ENCODE measurements around the gene IL20. TPM values are rescaled to one million over a fixed set of nuclear protein-coding genes. Genes with fewer than 3 reads are reported as not detected.

Gene IL20
- total and polyA plus RNA-seq, 2 of the 13 experiments (the other 11 are each of a cell fraction or from before 2014, with no cell fraction given), result 0.05 TPM; not detected in 1

- no peak for TF ChIP-seq ZBTB26 (CRISPR knock-in tag; IDR thresholded peaks at IDR 0.05; ENCODE audit: borderline replicate concordance)
- TF ChIP-seq XBP1 (CRISPR knock-in tag; IDR thresholded peaks at IDR 0.05), result no peak
- no peak for TF ChIP-seq GZF1 (CRISPR knock-in tag; IDR thresholded peaks at IDR 0.05)
- TF ChIP-seq SNRNP70 (IDR thresholded peaks at IDR 0.05; ENCODE audit: low read depth, low read length), result no peak
- no peak for TF ChIP-seq KLF15 (CRISPR knock-in tag; IDR thresholded peaks at IDR 0.05; ENCODE audit: borderline replicate concordance)
- TF ChIP-seq ZSCAN20 (CRISPR knock-in tag; IDR thresholded peaks at IDR 0.05; ENCODE audit: borderline replicate concordance), result no peak
- no peak for TF ChIP-seq RNF219 (CRISPR knock-in tag; IDR thresholded peaks at IDR 0.05)
- TF ChIP-seq ZNF749 (CRISPR knock-in tag; IDR thresholded peaks at IDR 0.05; ENCODE audit: borderline replicate concordance), result no peak
- TF ChIP-seq ZNF572 (CRISPR knock-in tag; IDR thresholded peaks at IDR 0.05), result no peak
Observed at GRCh38 chr1:206831650-206832049, 33.8 kb upstream of the IL20 start (continued).

GRCh38 chr1:206832352-206832880, 33.0 kb upstream of the IL20 start:
- DNase-seq (ENCODE audit: low spot score) (no peak), FAIRE-seq (no peak), ATAC-seq (no peak)
- no peaks in the 10 kb centered on the region for H3K36me3 ChIP-seq (replicated peaks in 1 of 2; ENCODE audit: control insufficient read depth in 1 of 2, insufficient read depth in 2 of 2, low read length in 2 of 2)
- ChIA-PET CTCF (ENCODE audit: low intra/inter-chr PET ratio, low total read pairs) (no interaction called here), POLR2A (no interaction called here)
- H3K4me1 ChIP-seq (ENCODE audit: insufficient read depth, low read length), result no peaks in the 10 kb centered on the region
- no peaks in the 10 kb centered on the region for H3K79me2 ChIP-seq (ENCODE audit: insufficient read depth, low read length)
- no peak overlapping the region for H3K9ac ChIP-seq (ENCODE audit: insufficient read depth, low read depth, low read length)
- no peak overlapping the region for H2AFZ ChIP-seq (ENCODE audit: low read length)
- no peak overlapping the region for H3K27ac ChIP-seq (ENCODE audit: extremely low read length, insufficient read depth, low read length)
- peaks cover 0 to 22% of the 10 kb centered on the region in 2 experiments; a peak in 3 of 5 replicates for H3K27me3 ChIP-seq (ENCODE audit: control insufficient read depth in 1 of 2, insufficient read depth in 2 of 2, low read length in 2 of 2)
- 0% methylated on average over 2 of the region's 2 CpGs for WGBS (ENCODE audit: low lambda C conversion rate)
- no TSS peak for BruUV-seq (replicated peaks)
- in situ Hi-C loops (cut with HindIII; ENCODE audit: extremely low pct_ligation_motif_present, low pct_unique_long_range_greater_than_20kb), result no loop called here
- H3K4me2 ChIP-seq (ENCODE audit: low read depth, low read length), result no peak overlapping the region
- H4K20me1 ChIP-seq (ENCODE audit: insufficient read depth, low read length), result no peaks in the 10 kb centered on the region
- no peak overlapping the region for H3K4me3 ChIP-seq (replicated peaks in 1 of 3; ENCODE audit: insufficient read depth in 1 of 3, low read depth in 2 of 3, low read length in 3 of 3)
- intact Hi-C loops (cut with micrococcal nuclease; ENCODE audit: unreplicated experiment), result no loop called here
- H3K9me3 ChIP-seq (ENCODE audit: low read length), result no peaks in the 10 kb centered on the region
- TF ChIP-seq AFF4 (CRISPR knock-in tag; IDR thresholded peaks at IDR 0.05), result no peak
- no peak for TF ChIP-seq FUBP1 (CRISPR knock-in tag; IDR thresholded peaks at IDR 0.05; ENCODE audit: borderline replicate concordance)
- TF ChIP-seq ZBTB21 (CRISPR knock-in tag; IDR thresholded peaks at IDR 0.05), result no peak
- TF ChIP-seq ZNF383 (CRISPR knock-in tag; IDR thresholded peaks at IDR 0.05; ENCODE audit: borderline replicate concordance), result no peak
- no peak for TF ChIP-seq CHD2 (IDR thresholded peaks at IDR 0.05; ENCODE audit: low read depth, low read length)
- no peak for TF ChIP-seq JUN (CRISPR knock-in tag; IDR thresholded peaks at IDR 0.05)
